Measurements from ENCODE around the gene FBXW7. TPM values are rescaled to one million over a fixed set of nuclear protein-coding genes. Genes with fewer than 3 reads are reported as not detected.

The FBXW7 gene
- total and polyA plus RNA-seq, 7 donors, result 3.7 to 122 (median 74.9) TPM

- Histone ChIP-seq H3K4me1 (peaks cover 0 to 10% (median 6%) of the 10 kb centered on the region in 4 donors), H3K27me3 (no peaks in the 10 kb centered on the region), H3K4me3 (no peak overlapping the region), H3K36me3 (no peaks in the 10 kb centered on the region), H3K9me3 (no peaks in the 10 kb centered on the region), H3K27ac (no peak overlapping the region)
- WGBS, 2 donors, result 97 to 98% methylated on average over 3 of the region's 3 CpGs
- no peak for DNase-seq
- intact Hi-C loops (cut with DNase I), result no loop called here
- no peak for TF ChIP-seq EP300 (IDR thresholded peaks at IDR 0.05)
- TF ChIP-seq POLR2AphosphoS5 (IDR thresholded peaks at IDR 0.05), result no peak
- TF ChIP-seq, protein P1, sequence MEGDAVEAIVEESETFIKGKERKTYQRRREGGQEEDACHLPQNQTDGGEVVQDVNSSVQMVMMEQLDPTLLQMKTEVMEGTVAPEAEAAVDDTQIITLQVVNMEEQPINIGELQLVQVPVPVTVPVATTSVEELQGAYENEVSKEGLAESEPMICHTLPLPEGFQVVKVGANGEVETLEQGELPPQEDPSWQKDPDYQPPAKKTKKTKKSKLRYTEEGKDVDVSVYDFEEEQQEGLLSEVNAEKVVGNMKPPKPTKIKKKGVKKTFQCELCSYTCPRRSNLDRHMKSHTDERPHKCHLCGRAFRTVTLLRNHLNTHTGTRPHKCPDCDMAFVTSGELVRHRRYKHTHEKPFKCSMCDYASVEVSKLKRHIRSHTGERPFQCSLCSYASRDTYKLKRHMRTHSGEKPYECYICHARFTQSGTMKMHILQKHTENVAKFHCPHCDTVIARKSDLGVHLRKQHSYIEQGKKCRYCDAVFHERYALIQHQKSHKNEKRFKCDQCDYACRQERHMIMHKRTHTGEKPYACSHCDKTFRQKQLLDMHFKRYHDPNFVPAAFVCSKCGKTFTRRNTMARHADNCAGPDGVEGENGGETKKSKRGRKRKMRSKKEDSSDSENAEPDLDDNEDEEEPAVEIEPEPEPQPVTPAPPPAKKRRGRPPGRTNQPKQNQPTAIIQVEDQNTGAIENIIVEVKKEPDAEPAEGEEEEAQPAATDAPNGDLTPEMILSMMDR (IDR thresholded peaks at IDR 0.05), result no peak
- no peak for TF ChIP-seq POLR2A (IDR thresholded peaks at IDR 0.05)
Measured at GRCh38 chr4:152364883-152365282, 171.0 kb downstream of the FBXW7 start.

- Histone ChIP-seq H3K4me1 (peaks cover 0 to 10% (median 4%) of the 10 kb centered on the region in 4 donors), H3K9me3 (no peaks in the 10 kb centered on the region), H3K27me3 (no peaks in the 10 kb centered on the region), H3K4me3 (no peak overlapping the region), H3K27ac (no peak overlapping the region), H3K36me3 (no peaks in the 10 kb centered on the region)
- no peak for DNase-seq
- intact Hi-C loops (cut with DNase I), result no loop called here
- TF ChIP-seq EP300 (IDR thresholded peaks at IDR 0.05), result no peak
- TF ChIP-seq POLR2AphosphoS5 (IDR thresholded peaks at IDR 0.05), result no peak
- TF ChIP-seq POLR2A (IDR thresholded peaks at IDR 0.05), result no peak
- TF ChIP-seq, protein P1 (IDR thresholded peaks at IDR 0.05), result no peak
- WGBS, 2 donors, result 84 to 85% methylated on average over 1 of the region's 1 CpG
Measured at GRCh38 chr4:152364383-152364782, 171.5 kb downstream of the FBXW7 start.

- H3K4me1 ChIP-seq, result peaks cover 0 to 10% (median 3%) of the 10 kb centered on the region in 4 donors
- H3K36me3 ChIP-seq, result no peaks in the 10 kb centered on the region
- no peak overlapping the region for H3K27ac ChIP-seq
- intact Hi-C loops (cut with DNase I), result no loop called here
- H3K9me3 ChIP-seq, result no peaks in the 10 kb centered on the region
- H3K4me3 ChIP-seq, result no peak overlapping the region
- H3K27me3 ChIP-seq, result no peaks in the 10 kb centered on the region
- TF ChIP-seq POLR2AphosphoS5 (IDR thresholded peaks at IDR 0.05) (no peak), POLR2A (IDR thresholded peaks at IDR 0.05) (no peak), EP300 (IDR thresholded peaks at IDR 0.05) (no peak)
- TF ChIP-seq, protein P1 (IDR thresholded peaks at IDR 0.05), result no peak
- no peak for DNase-seq
- WGBS, 2 donors, result 94 to 95% methylated on average over 2 of the region's 2 CpGs
Measured at GRCh38 chr4:152363904-152364303, 172.0 kb downstream of the FBXW7 start.

GRCh38 chr4:152363086-152363485 lies 172.8 kb downstream of the FBXW7 start:
- Histone ChIP-seq H3K9me3 (no peaks in the 10 kb centered on the region), H3K4me3 (no peak overlapping the region), H3K27me3 (no peaks in the 10 kb centered on the region), H3K4me1 (peaks cover 0 to 10% (median 3%) of the 10 kb centered on the region in 4 donors), H3K36me3 (no peaks in the 10 kb centered on the region), H3K27ac (no peak overlapping the region)
- TF ChIP-seq EP300 (IDR thresholded peaks at IDR 0.05) (no peak), POLR2AphosphoS5 (IDR thresholded peaks at IDR 0.05) (no peak), POLR2A (IDR thresholded peaks at IDR 0.05) (no peak)
- TF ChIP-seq, protein P1 (IDR thresholded peaks at IDR 0.05), result no peak
- no peak for DNase-seq
- intact Hi-C loops (cut with DNase I), result no loop called here

GRCh38 chr4:152360045-152360410 lies 175.9 kb downstream of the FBXW7 start:
- Histone ChIP-seq H3K27me3 (no peaks in the 10 kb centered on the region), H3K4me1 (peaks cover 0 to 17% (median 3%) of the 10 kb centered on the region in 4 donors), H3K27ac (no peak overlapping the region), H3K36me3 (no peaks in the 10 kb centered on the region), H3K4me3 (no peak overlapping the region), H3K9me3 (no peaks in the 10 kb centered on the region)
- intact Hi-C loops (cut with DNase I), result no loop called here
- TF ChIP-seq, protein P1 (IDR thresholded peaks at IDR 0.05), result no peak
- TF ChIP-seq EP300 (IDR thresholded peaks at IDR 0.05) (no peak), POLR2A (IDR thresholded peaks at IDR 0.05) (no peak), POLR2AphosphoS5 (IDR thresholded peaks at IDR 0.05) (no peak)
- no peak for DNase-seq
- WGBS, 2 donors, result 93 to 96% methylated on average over 1 of the region's 1 CpG

Data from sigmoid colon (tissue), 7 donors.